ENCODE data around the gene TRAF1.

The TRAF1 gene

GRCh38 chr9:120965344-120966012, 38.9 kb upstream of the TRAF1 start:
- TF ChIP-seq, protein P1, sequence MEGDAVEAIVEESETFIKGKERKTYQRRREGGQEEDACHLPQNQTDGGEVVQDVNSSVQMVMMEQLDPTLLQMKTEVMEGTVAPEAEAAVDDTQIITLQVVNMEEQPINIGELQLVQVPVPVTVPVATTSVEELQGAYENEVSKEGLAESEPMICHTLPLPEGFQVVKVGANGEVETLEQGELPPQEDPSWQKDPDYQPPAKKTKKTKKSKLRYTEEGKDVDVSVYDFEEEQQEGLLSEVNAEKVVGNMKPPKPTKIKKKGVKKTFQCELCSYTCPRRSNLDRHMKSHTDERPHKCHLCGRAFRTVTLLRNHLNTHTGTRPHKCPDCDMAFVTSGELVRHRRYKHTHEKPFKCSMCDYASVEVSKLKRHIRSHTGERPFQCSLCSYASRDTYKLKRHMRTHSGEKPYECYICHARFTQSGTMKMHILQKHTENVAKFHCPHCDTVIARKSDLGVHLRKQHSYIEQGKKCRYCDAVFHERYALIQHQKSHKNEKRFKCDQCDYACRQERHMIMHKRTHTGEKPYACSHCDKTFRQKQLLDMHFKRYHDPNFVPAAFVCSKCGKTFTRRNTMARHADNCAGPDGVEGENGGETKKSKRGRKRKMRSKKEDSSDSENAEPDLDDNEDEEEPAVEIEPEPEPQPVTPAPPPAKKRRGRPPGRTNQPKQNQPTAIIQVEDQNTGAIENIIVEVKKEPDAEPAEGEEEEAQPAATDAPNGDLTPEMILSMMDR (IDR thresholded peaks at IDR 0.05; ENCODE audit: low read depth, low read length) = no peak
- no peak overlapping the region for H3K4me3 ChIP-seq (ENCODE audit: low read depth, low read length)

DNA sequence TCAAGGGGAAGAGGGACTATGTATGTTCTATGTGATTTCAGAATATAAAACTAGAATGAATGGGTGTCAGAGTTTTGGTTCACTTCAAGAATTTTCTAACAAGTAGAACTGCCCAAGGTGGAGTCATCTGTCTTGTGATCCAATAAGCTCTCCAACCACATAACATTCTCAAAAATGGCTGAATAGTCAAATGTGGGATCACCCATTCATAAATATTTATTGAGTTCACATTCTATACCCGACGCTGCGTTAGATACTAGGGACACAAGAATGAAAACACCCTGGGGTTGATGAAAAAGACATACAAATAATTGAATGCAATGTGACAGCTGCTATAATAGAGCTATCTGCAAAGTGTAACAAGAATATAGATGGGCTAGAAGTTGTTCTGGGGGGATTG, 35.3 kb upstream of the TRAF1 start:
- H3K4me3 ChIP-seq (ENCODE audit: low read depth, low read length) = no peak overlapping the region
- TF ChIP-seq, protein P1 (IDR thresholded peaks at IDR 0.05; ENCODE audit: low read depth, low read length) = no peak

DNA sequence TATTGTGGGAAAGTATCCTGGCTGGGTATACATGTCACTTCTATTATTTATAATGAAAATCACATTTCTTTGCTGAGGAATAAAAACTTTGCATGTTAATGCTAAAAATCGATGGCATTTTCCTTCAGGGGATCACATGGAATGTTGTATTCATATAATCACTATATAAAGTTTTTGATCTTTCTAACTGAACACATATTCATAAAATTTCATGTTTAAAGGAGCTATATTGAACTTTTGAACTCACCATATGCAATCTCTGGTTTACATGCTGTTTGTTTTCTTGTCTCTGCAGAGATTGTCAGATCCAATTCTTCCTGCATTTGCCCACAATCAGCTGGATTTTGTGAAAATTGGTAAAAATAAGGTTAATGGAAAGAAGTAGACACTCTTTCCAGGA, 33.4 kb upstream of the TRAF1 start:
- no peak overlapping the region for H3K4me3 ChIP-seq (ENCODE audit: low read depth, low read length)
- TF ChIP-seq, protein P1 (IDR thresholded peaks at IDR 0.05; ENCODE audit: low read depth, low read length) = no peak

DNA sequence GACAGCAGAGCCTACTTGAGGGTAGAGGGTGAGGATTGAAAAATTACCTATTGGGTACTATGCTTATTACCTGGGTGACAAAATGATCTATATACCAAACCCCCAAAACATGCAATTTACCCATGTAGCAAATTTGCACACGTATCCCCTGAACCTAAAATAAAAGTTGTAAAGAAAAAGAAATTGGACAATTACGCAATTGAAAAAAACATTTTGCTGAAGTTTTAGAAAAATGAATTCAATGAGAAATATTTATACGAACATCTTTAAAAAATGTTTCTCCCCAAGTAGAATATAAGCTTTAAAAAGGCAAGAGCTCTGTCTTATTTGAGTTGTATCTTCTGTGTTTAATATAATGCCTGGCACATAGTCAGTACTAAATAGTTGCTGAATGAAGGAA, 30.3 kb upstream of the TRAF1 start:
- no peak overlapping the region for H3K4me3 ChIP-seq (ENCODE audit: low read depth, low read length)
- TF ChIP-seq, protein P1 (IDR thresholded peaks at IDR 0.05; ENCODE audit: low read depth, low read length) = no peak

DNA sequence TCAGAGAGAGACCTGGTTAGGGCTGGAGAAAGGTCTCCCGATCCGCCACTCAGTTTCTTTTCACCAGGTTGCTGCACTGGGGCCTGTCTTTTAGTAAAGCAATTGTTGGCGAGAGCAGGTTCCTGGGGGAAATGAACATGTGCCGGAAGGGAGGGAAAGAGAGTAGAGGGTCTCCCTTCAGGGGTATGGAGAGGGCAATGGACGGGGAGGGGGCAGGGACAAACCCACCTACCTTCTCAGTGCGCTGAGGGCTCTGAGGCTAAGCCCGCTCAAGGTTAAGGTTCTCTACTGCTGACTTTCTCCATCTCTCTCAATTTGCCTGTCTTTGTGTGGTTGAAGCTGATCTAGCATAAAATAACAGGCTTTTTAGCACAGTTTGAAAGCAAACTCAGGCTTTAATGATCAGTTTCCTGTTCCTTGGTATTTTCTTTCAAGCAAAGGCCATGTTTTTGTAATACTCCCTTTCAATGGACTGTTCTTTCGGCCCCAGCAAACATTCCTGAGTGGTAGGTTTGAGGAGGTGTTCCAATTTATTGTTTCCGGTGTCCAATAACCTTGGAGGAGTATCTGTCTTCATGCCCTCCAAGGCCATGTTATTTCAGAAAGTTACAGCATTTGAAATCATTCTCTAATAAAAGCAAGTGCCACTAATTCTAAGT, 25.5 kb upstream of the TRAF1 start:
- TF ChIP-seq, protein P1 (IDR thresholded peaks at IDR 0.05; ENCODE audit: low read depth, low read length) = no peak
- no peak overlapping the region for H3K4me3 ChIP-seq (ENCODE audit: low read depth, low read length)

DNA sequence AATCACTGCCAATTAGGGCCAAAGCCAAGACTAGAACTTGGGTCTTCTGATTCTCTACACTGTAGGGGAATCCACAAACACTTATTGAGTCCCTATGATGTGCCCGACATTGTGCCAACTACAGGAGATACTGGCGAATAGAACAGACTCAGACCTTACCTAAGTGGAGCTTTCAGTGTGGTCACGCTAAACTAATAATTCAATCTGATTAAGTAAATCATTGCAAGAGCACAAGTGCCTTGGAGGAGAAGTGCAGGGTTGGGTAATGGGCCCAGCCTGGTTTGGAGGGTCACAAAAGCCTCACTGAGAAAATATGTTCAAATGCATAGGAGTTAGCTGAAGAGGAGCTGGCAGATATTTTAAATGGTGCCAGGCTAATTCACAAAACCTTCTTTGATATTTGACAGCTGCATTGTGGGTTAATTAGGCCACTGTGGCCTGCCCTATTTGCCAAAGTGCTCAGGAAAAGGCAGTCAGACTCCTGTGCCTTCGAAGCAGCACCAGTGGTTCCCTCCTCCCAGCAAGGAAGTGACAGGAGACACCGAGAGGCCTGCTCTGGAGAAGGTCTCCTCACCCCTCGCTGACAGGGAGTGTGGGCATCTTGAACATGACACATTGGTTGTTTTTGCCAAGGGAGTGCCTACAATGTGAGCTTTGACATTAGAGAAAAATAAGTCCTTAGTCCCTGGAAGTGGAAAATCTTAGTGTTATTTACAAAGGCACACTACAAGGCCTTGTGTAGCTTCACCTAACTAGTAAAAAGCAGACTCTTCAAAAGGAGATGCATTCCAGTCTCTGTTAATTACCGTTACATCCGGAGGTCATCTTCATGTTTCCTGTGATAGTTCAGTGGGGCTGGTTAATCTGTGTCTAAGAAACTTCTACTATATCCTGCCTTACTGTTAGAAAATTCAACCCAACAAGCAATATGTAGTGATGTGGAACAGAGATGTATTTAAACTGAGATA, 24.1 kb upstream of the TRAF1 start:
- H3K4me3 ChIP-seq (ENCODE audit: low read depth, low read length) = no peak overlapping the region
- TF ChIP-seq, protein P1 (IDR thresholded peaks at IDR 0.05; ENCODE audit: low read depth, low read length) = no peak

Data from WI38 (cell line).